HepG2 (cell line): Measurements from ENCODE around the gene ZNF3. TPM values are rescaled to one million over a fixed set of nuclear protein-coding genes. Genes with fewer than 3 reads are reported as not detected.

Source experiments
- ETV5 ChIP-seq: IDR thresholded peaks from 2 replicates; pipeline ENCODE4 v1.6.1; 2018; ENCODE audit warnings: missing biosample characterization, missing genetic modification reagents, inconsistent platforms, borderline replicate concordance
- HDAC6 ChIP-seq: fragments of 200-600 bp; sonication (generic); IDR thresholded peaks from 2 replicates; pipeline ENCODE4 v1.7.0; 2017; ENCODE audit warnings: mild to moderate bottlenecking, antibody characterized with exemption, low read length, low read depth
- LBX2 ChIP-seq: sonication (generic); formaldehyde crosslinking; IDR thresholded peaks from 2 replicates; pipeline ENCODE4 v1.5.0; 2020; ENCODE audit warnings: missing genetic modification reagents, mild to moderate bottlenecking, borderline replicate concordance
- MED1 ChIP-seq: sonication (generic); formaldehyde crosslinking; IDR thresholded peaks from 2 replicates; pipeline ENCODE4 v1.4.0; 2020; ENCODE audit warnings: missing genetic modification reagents
- NFAT5 ChIP-seq: sonication (generic); formaldehyde crosslinking; IDR thresholded peaks from 2 replicates; pipeline ENCODE4 v1.4.0; 2020; ENCODE audit warnings: missing genetic modification reagents
- RAD21 ChIP-seq: fragments of 450-650 bp; formaldehyde crosslinking; IDR thresholded peaks from 2 replicates; pipeline ENCODE4 v1.5.0; 2020; ENCODE audit warnings: mild to moderate bottlenecking
- RARA ChIP-seq: IDR thresholded peaks from 2 replicates; pipeline ENCODE4 v1.6.1; 2016; ENCODE audit warnings: missing genetic modification reagents, missing compliant biosample characterization
- SMARCE1 ChIP-seq: fragments of 450-650 bp; IDR thresholded peaks from 2 replicates; pipeline ENCODE4 v1.6.1; 2017; ENCODE audit warnings: borderline replicate concordance
- XBP1 ChIP-seq: sonication (generic); formaldehyde crosslinking; IDR thresholded peaks from 2 replicates; pipeline ENCODE4 v1.5.0; 2020; ENCODE audit warnings: missing genetic modification reagents
- ZBTB10 ChIP-seq: sonication (generic); formaldehyde crosslinking; IDR thresholded peaks from 2 replicates; pipeline ENCODE4 v1.4.0; 2020; ENCODE audit warnings: missing genetic modification reagents, borderline replicate concordance
- ZBTB44 ChIP-seq: sonication (generic); formaldehyde crosslinking; IDR thresholded peaks from 2 replicates; pipeline ENCODE4 v1.4.0; 2020; ENCODE audit warnings: missing genetic modification reagents
- ZNF430 ChIP-seq: sonication (generic); formaldehyde crosslinking; IDR thresholded peaks from 2 replicates; pipeline ENCODE4 v1.9.0; 2021; ENCODE audit warnings: mild to moderate bottlenecking, missing genetic modification reagents
- polyA plus RNA-seq, 8 experiments: library from polyadenylated mRNA; depleted of rRNA in 3 of 8; stranded (reverse) in 7 of 8; unstranded in 1 of 8; fragments of >200 nt; fragmentation: Illumina TruSeq in 4 of 8; extraction: Trizol in 4 of 8; gene quantifications; 2 replicates each; pipeline versions ENCODE4 v1.2.1 to v1.2.3, GENCODE V29; 2011 to 2016; ENCODE audit warnings: low read depth in 4 of 8, missing spikeins in 1 of 8, mixed read lengths in 1 of 8; ENCODE audit not compliant: insufficient read depth in 1 of 8
- total RNA-seq, 5 experiments: library from RNA; depleted of rRNA; stranded (reverse); fragments of >200 nt; fragmentation: Illumina TruSeq; extraction: Trizol; gene quantifications; 2 replicates each; pipeline ENCODE4 v1.2.3, GENCODE V29; 2016; ENCODE audit warnings: low read depth in 1 of 5
- TF ChIP-seq, protein P1 (sequence below): sonication (generic); formaldehyde crosslinking; IDR thresholded peaks from 2 replicates; pipeline ENCODE4 v1.5.1; 2020; ENCODE audit warnings: mild to moderate bottlenecking, missing genetic modification reagents, moderate library complexity

Gene ZNF3
- total and polyA plus RNA-seq, 2 of the 13 experiments (the other 11 are each of a cell fraction or from before 2014, with no cell fraction given), result 33.7 to 56.9 TPM

DNA sequence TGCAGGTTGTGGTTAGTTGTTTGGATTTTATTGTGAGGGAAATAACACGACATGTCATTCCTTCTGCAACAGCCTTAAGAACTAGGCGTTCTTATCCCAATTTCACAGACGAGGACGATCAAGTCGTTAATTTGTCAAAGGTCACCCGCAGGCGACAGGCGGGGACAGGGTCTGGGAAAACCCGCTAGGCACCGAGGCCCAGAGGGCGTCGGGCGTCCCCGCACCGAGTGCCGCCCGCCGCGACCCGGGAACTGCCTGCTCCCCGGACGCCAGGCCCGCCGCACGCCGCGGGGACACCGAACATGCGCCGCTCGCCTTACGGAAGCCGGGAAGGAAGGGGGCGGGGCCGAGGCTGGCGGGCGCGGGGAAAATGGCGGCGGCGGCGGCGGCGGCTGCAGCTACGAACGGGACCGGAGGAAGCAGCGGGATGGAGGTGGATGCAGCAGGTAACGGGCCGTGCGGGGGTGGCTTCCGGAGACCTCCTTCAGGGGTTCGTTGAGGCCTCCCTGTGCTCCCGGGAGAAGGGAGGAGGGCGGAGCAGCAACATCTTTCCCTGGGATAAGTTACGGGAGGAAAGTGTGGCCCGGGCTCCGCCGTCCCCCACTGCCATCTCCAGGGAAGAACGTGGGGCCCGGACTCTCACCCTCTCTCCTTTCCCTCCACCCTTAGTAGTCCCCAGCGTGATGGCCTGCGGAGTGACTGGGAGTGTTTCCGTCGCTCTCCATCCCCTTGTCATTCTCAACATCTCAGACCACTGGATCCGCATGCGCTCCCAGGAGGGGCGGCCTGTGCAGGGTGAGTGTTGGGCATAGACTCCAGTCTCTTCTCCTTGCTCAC is 7.3 kb upstream of the ZNF3 start, which contains the start of gene COPS6 (continued):
- TF ChIP-seq, protein P1, sequence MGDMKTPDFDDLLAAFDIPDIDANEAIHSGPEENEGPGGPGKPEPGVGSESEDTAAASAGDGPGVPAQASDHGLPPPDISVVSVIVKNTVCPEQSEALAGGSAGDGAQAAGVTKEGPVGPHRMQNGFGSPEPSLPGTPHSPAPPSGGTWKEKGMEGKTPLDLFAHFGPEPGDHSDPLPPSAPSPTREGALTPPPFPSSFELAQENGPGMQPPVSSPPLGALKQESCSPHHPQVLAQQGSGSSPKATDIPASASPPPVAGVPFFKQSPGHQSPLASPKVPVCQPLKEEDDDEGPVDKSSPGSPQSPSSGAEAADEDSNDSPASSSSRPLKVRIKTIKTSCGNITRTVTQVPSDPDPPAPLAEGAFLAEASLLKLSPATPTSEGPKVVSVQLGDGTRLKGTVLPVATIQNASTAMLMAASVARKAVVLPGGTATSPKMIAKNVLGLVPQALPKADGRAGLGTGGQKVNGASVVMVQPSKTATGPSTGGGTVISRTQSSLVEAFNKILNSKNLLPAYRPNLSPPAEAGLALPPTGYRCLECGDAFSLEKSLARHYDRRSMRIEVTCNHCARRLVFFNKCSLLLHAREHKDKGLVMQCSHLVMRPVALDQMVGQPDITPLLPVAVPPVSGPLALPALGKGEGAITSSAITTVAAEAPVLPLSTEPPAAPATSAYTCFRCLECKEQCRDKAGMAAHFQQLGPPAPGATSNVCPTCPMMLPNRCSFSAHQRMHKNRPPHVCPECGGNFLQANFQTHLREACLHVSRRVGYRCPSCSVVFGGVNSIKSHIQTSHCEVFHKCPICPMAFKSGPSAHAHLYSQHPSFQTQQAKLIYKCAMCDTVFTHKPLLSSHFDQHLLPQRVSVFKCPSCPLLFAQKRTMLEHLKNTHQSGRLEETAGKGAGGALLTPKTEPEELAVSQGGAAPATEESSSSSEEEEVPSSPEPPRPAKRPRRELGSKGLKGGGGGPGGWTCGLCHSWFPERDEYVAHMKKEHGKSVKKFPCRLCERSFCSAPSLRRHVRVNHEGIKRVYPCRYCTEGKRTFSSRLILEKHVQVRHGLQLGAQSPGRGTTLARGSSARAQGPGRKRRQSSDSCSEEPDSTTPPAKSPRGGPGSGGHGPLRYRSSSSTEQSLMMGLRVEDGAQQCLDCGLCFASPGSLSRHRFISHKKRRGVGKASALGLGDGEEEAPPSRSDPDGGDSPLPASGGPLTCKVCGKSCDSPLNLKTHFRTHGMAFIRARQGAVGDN (CRISPR knock-in tag), result peak; percentile 100
- TF ChIP-seq ZBTB44 (CRISPR knock-in tag) (peak; percentile 83; the same call in 1 of the 2 replicates), RAD21 (CRISPR knock-in tag) (peak; percentile 50; the same call in 1 of the 2 replicates), ETV5 (CRISPR knock-in tag) (peak; percentile 58), LBX2 (CRISPR knock-in tag) (peak; percentile 98; the same call in 1 of the 2 replicates), ZNF430 (CRISPR knock-in tag) (peak; percentile 98), SMARCE1 (no peak), MED1 (CRISPR knock-in tag) (peak; percentile 84), NFAT5 (CRISPR knock-in tag) (peak; percentile 88), RARA (CRISPR knock-in tag) (peak; percentile 59; the same call in 1 of the 2 replicates), ZBTB10 (0 out of 2 replicates have a peak, but pooled peaks have one; percentile 60), HDAC6 (no peak), XBP1 (CRISPR knock-in tag) (peak; percentile 38; the same call in 1 of the 2 replicates)
